ENCODE measurements around the gene DENND2D. TPM values are rescaled to one million over a fixed set of nuclear protein-coding genes. Genes with fewer than 3 reads are reported as not detected.

Gene DENND2D
- total RNA-seq, 1 donor from 2014 or later, result 3.7 TPM

DNA sequence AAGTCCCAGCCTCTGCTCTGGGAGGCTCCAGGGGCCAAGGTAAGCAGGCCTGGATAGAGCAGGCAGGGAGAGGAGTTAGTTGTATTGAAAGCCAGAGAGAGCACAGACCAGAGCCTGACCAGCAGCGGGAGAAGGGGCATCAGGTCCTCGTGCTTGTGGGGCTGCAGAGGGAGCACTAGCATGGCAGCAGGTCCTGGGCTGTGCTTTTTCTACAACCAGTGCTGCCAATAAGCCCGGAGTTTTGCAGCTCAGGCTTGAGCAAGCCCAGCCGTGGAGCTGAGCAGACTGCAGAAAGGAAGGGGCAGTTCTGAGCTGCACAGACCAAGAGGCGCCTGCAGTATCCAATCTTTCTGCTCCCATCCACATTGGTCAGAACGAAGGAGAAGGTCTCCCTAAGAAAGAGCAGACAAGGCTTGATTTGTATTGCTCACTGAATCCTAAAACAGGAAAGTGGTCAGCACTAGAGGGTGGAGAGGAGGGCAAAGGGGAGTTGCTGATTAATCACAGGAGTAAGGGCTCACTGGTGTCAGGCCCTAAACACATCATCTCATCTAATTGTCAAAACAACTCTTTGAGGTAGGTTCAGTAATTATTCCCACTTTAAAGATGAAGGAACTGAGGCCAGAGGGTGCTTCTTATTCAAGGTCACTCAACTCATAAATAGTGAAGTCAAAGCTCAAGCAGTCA, 2.7 kb downstream of the DENND2D start:
- H3K27me3 ChIP-seq (ENCODE audit: control insufficient read depth in 3 of 3, insufficient read depth in 3 of 3, low read length in 3 of 3), result peaks cover 0 to 3% (median 0%) of the 10 kb centered on the region in 3 donors
- H3K9me3 ChIP-seq (ENCODE audit: control insufficient read depth in 3 of 3, low read length in 3 of 3), result no peaks in the 10 kb centered on the region
- no peak overlapping the region for H3K9ac ChIP-seq (ENCODE audit: low read depth in 1 of 3, low read length in 3 of 3)
- no peak overlapping the region for H3K27ac ChIP-seq (ENCODE audit: low read depth, low read length)
- peaks cover 0 to 16% (median 7%) of the 10 kb centered on the region in 3 donors for H3K4me1 ChIP-seq (ENCODE audit: control insufficient read depth in 3 of 3, insufficient read depth in 3 of 3, low read length in 3 of 3)
- no peak overlapping the region for H3K4me3 ChIP-seq (ENCODE audit: low read length in 3 of 3)
- no peaks in the 10 kb centered on the region for H3K36me3 ChIP-seq (ENCODE audit: control insufficient read depth in 3 of 3, insufficient read depth in 3 of 3, low read length in 3 of 3)

DNA sequence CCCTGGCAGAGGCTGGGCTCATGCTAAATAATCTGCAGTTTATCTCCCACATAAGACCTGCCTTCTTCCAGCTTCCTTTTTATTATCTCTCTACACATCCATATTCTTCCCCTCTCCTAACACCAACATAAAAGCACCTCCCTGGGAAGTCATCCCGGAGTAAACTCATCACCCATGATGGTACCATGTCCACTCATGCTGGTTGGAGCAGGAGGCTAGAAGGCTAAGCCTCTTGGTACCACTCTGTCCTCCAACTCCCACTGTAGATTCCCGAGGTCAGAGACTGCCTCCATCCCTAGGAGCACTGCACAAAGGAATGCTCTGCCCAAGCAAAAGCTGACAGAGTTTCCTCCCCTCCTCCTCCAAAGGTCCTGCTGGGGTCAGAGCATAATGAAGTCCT, 4.2 kb downstream of the DENND2D start:
- peaks cover 0 to 3% (median 0%) of the 10 kb centered on the region in 3 donors for H3K27me3 ChIP-seq (ENCODE audit: control insufficient read depth in 3 of 3, insufficient read depth in 3 of 3, low read length in 3 of 3)
- no peaks in the 10 kb centered on the region for H3K36me3 ChIP-seq (ENCODE audit: control insufficient read depth in 3 of 3, insufficient read depth in 3 of 3, low read length in 3 of 3)
- no peak overlapping the region for H3K4me3 ChIP-seq (ENCODE audit: low read length in 3 of 3)
- no peak overlapping the region for H3K9ac ChIP-seq (ENCODE audit: low read depth in 1 of 3, low read length in 3 of 3)
- H3K27ac ChIP-seq (ENCODE audit: low read depth, low read length), result no peak overlapping the region
- H3K9me3 ChIP-seq (ENCODE audit: control insufficient read depth in 3 of 3, low read length in 3 of 3), result no peaks in the 10 kb centered on the region
- H3K4me1 ChIP-seq (ENCODE audit: control insufficient read depth in 3 of 3, insufficient read depth in 3 of 3, low read length in 3 of 3), result peaks cover 3 to 19% (median 8%) of the 10 kb centered on the region in 3 donors

DNA sequence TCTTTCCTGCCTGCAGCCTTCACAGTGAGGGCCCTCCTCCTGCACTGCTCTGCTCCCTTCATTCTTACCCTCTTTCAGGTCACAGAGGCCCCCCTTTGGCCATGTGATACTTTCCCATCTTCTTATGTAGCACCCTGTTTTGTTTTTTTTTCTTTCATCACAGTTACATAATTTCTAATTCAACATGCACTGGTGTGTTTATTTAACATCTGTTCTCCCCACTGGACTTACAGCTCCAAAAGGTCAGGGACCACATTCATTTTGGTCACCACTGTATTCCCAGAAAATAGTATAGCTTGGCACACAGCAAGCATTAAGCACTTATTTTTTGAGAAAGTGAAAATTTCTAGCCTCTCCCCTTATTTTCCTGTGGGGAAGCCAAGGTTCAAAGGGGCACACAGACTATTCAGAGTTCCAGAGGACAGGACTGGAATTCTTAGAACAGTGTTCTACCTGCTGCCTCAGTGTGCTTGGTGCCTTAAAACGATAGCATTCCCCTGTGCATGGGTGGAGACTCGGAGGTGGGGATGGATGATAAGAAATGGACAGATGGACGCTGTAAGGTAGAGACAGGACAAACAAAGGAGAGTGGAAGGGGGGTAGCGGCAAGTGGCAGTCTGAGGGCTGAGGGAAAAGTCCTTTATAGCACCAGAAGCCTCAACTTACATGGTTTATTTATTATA, 5.3 kb downstream of the DENND2D start:
- no peak overlapping the region for H3K9ac ChIP-seq (ENCODE audit: low read depth in 1 of 3, low read length in 3 of 3)
- no peak overlapping the region for H3K4me3 ChIP-seq (ENCODE audit: low read length in 3 of 3)
- H3K4me1 ChIP-seq (ENCODE audit: control insufficient read depth in 3 of 3, insufficient read depth in 3 of 3, low read length in 3 of 3), result peaks cover 3 to 19% (median 8%) of the 10 kb centered on the region in 3 donors
- no peaks in the 10 kb centered on the region for H3K36me3 ChIP-seq (ENCODE audit: control insufficient read depth in 3 of 3, insufficient read depth in 3 of 3, low read length in 3 of 3)
- no peak overlapping the region for H3K27ac ChIP-seq (ENCODE audit: low read depth, low read length)
- no peaks in the 10 kb centered on the region for H3K9me3 ChIP-seq (ENCODE audit: control insufficient read depth in 3 of 3, low read length in 3 of 3)
- no peaks in the 10 kb centered on the region for H3K27me3 ChIP-seq (ENCODE audit: control insufficient read depth in 3 of 3, insufficient read depth in 3 of 3, low read length in 3 of 3)

DNA sequence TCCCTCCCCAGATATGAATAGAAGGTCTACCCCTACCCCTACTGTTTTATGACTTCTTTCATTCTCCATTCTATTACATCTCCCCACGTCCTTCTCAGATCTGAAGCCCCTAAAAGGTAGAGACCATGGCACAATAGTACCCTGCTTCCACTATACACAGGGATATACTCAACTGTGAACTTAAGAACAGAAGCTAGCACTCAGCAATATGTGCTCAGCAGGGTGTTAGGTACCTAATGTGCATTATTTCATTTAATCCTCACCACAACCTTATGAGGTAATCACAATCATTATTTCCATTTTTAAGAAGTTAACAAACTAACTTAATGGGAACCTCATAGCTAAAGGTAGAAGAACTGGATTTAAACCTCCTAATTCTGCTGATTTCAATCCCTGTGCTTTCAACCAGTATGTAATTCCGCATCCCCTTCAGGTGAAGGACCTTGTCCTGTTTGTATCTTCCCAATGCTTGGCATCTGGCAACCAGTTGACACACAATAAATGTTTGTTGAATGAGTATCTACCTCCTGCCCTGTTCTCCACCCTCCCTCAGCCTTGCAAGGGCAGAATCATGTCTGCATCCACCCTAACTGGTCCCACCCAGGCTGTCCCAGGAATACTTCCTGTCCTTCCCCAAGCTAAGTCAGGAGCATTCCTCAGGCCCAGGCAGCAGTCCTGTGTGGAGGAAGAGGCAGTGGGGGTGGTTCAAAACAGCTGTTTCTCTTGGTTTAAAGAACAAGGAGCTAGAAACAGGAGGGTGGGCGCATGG, 6.5 kb downstream of the DENND2D start:
- Histone ChIP-seq H3K27ac (ENCODE audit: low read depth, low read length) (peak overlapping the region; percentile 70), H3K4me3 (ENCODE audit: low read length in 3 of 3) (no peak overlapping the region), H3K27me3 (ENCODE audit: control insufficient read depth in 3 of 3, insufficient read depth in 3 of 3, low read length in 3 of 3) (no peaks in the 10 kb centered on the region), H3K9ac (ENCODE audit: low read depth in 1 of 3, low read length in 3 of 3) (no peak overlapping the region), H3K4me1 (ENCODE audit: control insufficient read depth in 3 of 3, insufficient read depth in 3 of 3, low read length in 3 of 3) (peaks cover 3 to 19% (median 8%) of the 10 kb centered on the region in 3 donors), H3K36me3 (ENCODE audit: control insufficient read depth in 3 of 3, insufficient read depth in 3 of 3, low read length in 3 of 3) (no peaks in the 10 kb centered on the region), H3K9me3 (ENCODE audit: control insufficient read depth in 3 of 3, low read length in 3 of 3) (no peaks in the 10 kb centered on the region)

DNA sequence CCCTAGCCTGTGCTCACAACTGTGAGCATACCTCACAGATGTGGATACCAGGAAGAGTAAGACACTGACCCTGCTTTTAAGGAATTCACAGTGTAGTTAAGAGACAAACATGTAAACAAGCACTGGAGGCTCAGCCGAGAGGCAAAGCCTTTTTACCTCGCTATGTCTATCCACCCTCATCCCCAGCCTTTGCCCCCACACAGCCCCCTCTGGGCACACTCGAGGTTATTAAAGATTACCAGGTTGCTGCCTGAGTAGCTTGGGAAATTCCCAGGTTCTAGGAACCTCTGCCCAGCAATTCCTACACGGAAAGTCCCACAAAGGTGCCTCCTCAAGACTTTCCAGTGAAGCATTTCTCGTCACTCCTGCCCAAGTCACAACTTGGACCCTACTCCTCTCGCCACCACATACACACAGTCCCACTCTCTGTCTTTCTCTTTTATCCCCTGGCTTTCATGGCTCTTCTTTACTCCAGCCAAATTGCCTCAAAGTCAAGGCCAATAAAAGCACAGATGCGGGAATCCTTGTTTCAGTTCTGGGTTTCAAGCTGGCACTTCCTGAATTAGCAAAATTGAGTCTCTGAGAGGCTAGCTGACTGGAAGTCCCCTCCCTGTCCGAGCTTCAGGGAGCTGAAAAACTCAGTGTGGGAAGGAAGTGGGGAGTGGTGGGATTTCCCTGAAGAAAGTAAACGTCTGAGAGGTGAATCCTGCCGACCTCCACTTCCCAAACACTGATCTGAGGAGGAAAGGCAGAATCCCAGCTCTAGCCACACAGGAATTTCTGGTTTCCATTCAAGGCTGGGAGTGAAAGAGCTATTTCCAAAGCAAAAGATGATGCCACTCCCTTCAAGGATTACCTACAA, 7.6 kb downstream of the DENND2D start:
- peaks cover 4 to 10% (median 8%) of the 10 kb centered on the region in 3 donors for H3K36me3 ChIP-seq (ENCODE audit: control insufficient read depth in 3 of 3, insufficient read depth in 3 of 3, low read length in 3 of 3)
- no peaks in the 10 kb centered on the region for H3K9me3 ChIP-seq (ENCODE audit: control insufficient read depth in 3 of 3, low read length in 3 of 3)
- H3K27me3 ChIP-seq (ENCODE audit: control insufficient read depth in 3 of 3, insufficient read depth in 3 of 3, low read length in 3 of 3), result no peaks in the 10 kb centered on the region
- peaks cover 3 to 19% (median 8%) of the 10 kb centered on the region in 3 donors for H3K4me1 ChIP-seq (ENCODE audit: control insufficient read depth in 3 of 3, insufficient read depth in 3 of 3, low read length in 3 of 3)
- no peak overlapping the region for H3K4me3 ChIP-seq (ENCODE audit: low read length in 3 of 3)
- peak overlapping the region; percentile 70 for H3K27ac ChIP-seq (ENCODE audit: low read depth, low read length)
- peak overlapping the region in 1 of 3 donors; percentile 11 for H3K9ac ChIP-seq (ENCODE audit: low read depth in 1 of 3, low read length in 3 of 3)

DNA sequence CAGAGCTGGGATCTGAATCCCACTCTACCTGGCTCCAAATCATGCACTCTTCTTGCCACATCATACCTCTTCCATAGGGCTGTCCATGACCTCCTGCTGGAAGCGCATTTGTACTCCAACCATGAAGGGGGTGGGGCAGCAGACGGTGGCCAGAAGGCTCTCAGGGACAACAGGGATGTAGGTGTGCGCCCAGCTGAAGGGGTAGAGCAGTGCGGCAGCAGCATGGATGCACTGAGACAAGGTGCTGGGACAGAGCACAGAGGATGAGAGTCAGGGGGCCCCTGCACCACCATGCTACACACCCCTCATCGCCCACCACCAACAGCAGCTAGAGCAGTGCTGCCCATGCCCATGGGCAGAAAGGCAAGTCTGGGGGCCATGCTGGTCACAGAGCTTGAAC, 8.4 kb downstream of the DENND2D start:
- Histone ChIP-seq H3K4me3 (ENCODE audit: low read length in 3 of 3) (no peak overlapping the region), H3K27me3 (ENCODE audit: control insufficient read depth in 3 of 3, insufficient read depth in 3 of 3, low read length in 3 of 3) (no peaks in the 10 kb centered on the region), H3K36me3 (ENCODE audit: control insufficient read depth in 3 of 3, insufficient read depth in 3 of 3, low read length in 3 of 3) (peaks cover 4 to 17% (median 16%) of the 10 kb centered on the region in 3 donors), H3K9me3 (ENCODE audit: control insufficient read depth in 3 of 3, low read length in 3 of 3) (no peaks in the 10 kb centered on the region), H3K4me1 (ENCODE audit: control insufficient read depth in 3 of 3, insufficient read depth in 3 of 3, low read length in 3 of 3) (peaks cover 3 to 19% (median 8%) of the 10 kb centered on the region in 3 donors), H3K9ac (ENCODE audit: low read depth in 1 of 3, low read length in 3 of 3) (no peak overlapping the region), H3K27ac (ENCODE audit: low read depth, low read length) (peak overlapping the region; percentile 70)

DNA sequence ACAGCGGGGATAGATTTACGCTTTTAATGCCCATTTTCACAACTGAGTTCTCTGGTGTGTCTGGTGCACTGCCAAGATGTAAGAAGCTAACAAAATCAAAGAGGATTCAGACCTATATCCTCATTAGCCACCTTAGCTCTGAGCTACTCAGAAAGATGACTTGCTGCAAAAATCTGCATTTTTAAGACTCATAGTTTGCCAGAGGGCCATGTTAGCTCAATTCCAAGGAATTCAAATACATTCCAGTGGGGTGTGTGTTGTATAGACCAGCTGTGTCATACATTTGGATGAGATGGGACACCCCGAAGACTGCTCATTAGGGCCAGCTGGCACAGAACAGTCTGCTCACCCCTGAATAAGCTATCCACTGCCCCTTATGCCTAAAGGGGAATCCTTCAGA, 8.9 kb downstream of the DENND2D start:
- Histone ChIP-seq H3K4me3 (ENCODE audit: low read length in 3 of 3) (no peak overlapping the region), H3K27ac (ENCODE audit: low read depth, low read length) (peak overlapping the region; percentile 70), H3K9ac (ENCODE audit: low read depth in 1 of 3, low read length in 3 of 3) (no peak overlapping the region), H3K36me3 (ENCODE audit: control insufficient read depth in 3 of 3, insufficient read depth in 3 of 3, low read length in 3 of 3) (peaks cover 8 to 22% (median 22%) of the 10 kb centered on the region in 3 donors), H3K4me1 (ENCODE audit: control insufficient read depth in 3 of 3, insufficient read depth in 3 of 3, low read length in 3 of 3) (peaks cover 3 to 19% (median 8%) of the 10 kb centered on the region in 3 donors), H3K27me3 (ENCODE audit: control insufficient read depth in 3 of 3, insufficient read depth in 3 of 3, low read length in 3 of 3) (no peaks in the 10 kb centered on the region), H3K9me3 (ENCODE audit: control insufficient read depth in 3 of 3, low read length in 3 of 3) (no peaks in the 10 kb centered on the region)

DNA sequence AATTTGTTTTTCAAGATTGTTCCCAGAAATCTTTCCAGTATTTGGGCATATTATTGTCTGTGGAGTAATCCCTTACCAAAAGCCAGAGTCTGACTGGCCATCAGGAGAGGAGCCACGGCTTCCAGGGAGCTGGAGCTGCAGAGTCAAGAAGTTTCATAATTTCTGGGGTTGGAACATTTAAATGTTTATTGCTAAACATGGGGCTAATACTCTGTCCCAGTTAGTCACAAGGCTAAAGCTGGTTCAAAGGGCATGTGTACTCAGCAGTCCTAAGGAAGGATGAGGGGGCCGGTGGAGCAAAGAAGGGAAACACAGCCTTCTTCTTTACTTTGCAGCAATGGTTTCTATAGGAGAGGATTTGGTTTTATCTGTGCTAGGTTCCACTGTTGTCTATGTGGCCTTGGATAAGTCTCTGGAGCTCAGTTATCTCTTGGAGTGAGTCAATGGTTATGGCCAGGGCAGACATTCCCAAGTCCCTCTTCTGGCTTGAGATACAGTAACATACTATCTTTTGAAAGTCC, 9.5 kb downstream of the DENND2D start:
- peaks cover 8 to 27% (median 23%) of the 10 kb centered on the region in 3 donors for H3K36me3 ChIP-seq (ENCODE audit: control insufficient read depth in 3 of 3, insufficient read depth in 3 of 3, low read length in 3 of 3)
- H3K27me3 ChIP-seq (ENCODE audit: control insufficient read depth in 3 of 3, insufficient read depth in 3 of 3, low read length in 3 of 3), result no peaks in the 10 kb centered on the region
- H3K27ac ChIP-seq (ENCODE audit: low read depth, low read length), result peak overlapping the region; percentile 70
- no peaks in the 10 kb centered on the region for H3K9me3 ChIP-seq (ENCODE audit: control insufficient read depth in 3 of 3, low read length in 3 of 3)
- no peak overlapping the region for H3K9ac ChIP-seq (ENCODE audit: low read depth in 1 of 3, low read length in 3 of 3)
- H3K4me1 ChIP-seq (ENCODE audit: control insufficient read depth in 3 of 3, insufficient read depth in 3 of 3, low read length in 3 of 3), result peaks cover 3 to 19% (median 8%) of the 10 kb centered on the region in 3 donors
- H3K4me3 ChIP-seq (ENCODE audit: low read length in 3 of 3), result no peak overlapping the region

DNA sequence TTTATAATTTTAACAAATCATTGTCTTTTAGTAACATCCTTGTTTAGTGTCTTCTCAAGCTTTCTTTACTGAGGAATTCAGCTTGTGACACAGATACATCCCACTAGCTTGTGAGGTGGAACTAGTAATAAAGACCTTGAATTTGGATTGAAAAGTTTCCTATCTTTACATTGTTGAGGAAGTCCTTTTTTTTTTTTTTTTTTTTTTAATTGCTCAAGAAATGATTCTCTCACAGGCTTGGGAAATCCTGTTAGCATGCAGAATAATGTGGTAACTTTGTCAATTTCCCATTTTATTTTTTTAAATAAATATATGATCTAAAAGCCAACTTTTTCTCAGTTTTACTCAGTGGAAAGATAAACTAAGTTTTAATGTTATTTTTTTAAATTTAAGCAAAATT, 15.8 kb downstream of the DENND2D start:
- H3K4me1 ChIP-seq (ENCODE audit: control insufficient read depth in 3 of 3, insufficient read depth in 3 of 3, low read length in 3 of 3), result no peaks in the 10 kb centered on the region
- H3K9me3 ChIP-seq (ENCODE audit: control insufficient read depth in 3 of 3, low read length in 3 of 3), result no peaks in the 10 kb centered on the region

More for the DNA sequence above, 15.8 kb downstream of the DENND2D start:
- no peak overlapping the region for H3K4me3 ChIP-seq (ENCODE audit: low read length in 3 of 3)
- H3K27ac ChIP-seq (ENCODE audit: low read depth, low read length), result no peak overlapping the region
- H3K9ac ChIP-seq (ENCODE audit: low read depth in 1 of 3, low read length in 3 of 3), result no peak overlapping the region
- H3K36me3 ChIP-seq (ENCODE audit: control insufficient read depth in 3 of 3, insufficient read depth in 3 of 3, low read length in 3 of 3), result peaks cover 8 to 52% (median 49%) of the 10 kb centered on the region in 3 donors
- no peaks in the 10 kb centered on the region for H3K27me3 ChIP-seq (ENCODE audit: control insufficient read depth in 3 of 3, insufficient read depth in 3 of 3, low read length in 3 of 3)

Data from skeletal muscle tissue (tissue), 4 donors.